HG03432 (cell line): ENCODE measurements around the gene RPL28.
"Not testable (repeated sequence)": the region's sequence is repeated elsewhere in the genome, so short reads cannot be mapped to it uniquely, and the experiment has no call there.

Source experiments
- ATAC-seq: cut with Tn5 transposase; IDR thresholded peaks from one replicate; pipeline ENCODE4 v1.9.1; 2021; ENCODE audit warnings: mild to moderate bottlenecking, moderate library complexity; ENCODE audit not compliant: unreplicated experiment

The RPL28 gene

GRCh38 chr19:55446060-55446459, 60.3 kb downstream of the RPL28 start:
- no peak for ATAC-seq

DNA sequence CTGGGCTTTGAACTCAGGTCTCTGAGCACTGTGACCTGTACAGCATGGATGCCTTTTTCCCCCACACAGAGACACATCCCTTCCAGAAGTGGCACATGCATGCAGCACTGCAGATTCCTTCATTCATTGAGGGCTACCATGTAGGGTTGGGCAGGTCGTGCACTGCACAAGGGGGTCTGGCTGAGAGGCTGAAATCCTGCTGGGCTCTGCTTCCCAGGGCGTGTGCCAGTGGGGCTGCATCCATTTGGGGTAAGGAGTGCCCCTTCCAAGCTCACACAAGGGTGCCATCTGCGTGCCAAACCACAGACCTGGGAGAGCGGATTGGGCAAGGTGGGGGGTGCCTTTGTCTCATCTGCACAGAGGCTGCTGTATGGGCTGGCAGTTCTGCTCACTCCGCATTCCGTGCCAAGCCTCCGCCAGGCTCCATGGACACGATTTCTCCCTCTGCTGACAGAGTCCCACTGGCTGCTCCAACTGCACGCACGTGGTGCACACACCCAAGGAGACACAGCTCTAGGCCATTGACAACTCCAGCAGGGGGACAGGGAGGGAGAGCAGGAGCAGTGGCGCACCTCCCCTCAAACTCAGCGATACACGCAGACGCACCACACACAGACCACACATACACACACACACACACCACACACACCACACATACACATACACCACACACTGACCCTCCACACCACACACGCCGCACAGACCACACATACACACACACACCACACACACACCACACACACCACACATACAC, 61.9 kb downstream of the RPL28 start:
- no peak for ATAC-seq

DNA sequence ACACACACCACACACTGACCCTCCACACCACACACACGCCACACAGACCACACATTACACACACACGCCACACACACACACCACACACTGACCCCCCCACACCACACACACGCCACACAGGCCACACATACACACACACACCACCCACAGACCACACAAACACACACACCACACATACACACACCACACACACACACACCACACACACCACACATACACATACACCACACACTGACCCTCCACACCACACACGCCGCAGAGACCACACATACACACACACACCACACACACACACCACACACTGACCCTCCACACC, 62.4 kb downstream of the RPL28 start:
- ATAC-seq = not testable (repeated sequence)

- no peak for ATAC-seq
Observed at GRCh38 chr19:55449469-55449868, 63.7 kb downstream of the RPL28 start.

DNA sequence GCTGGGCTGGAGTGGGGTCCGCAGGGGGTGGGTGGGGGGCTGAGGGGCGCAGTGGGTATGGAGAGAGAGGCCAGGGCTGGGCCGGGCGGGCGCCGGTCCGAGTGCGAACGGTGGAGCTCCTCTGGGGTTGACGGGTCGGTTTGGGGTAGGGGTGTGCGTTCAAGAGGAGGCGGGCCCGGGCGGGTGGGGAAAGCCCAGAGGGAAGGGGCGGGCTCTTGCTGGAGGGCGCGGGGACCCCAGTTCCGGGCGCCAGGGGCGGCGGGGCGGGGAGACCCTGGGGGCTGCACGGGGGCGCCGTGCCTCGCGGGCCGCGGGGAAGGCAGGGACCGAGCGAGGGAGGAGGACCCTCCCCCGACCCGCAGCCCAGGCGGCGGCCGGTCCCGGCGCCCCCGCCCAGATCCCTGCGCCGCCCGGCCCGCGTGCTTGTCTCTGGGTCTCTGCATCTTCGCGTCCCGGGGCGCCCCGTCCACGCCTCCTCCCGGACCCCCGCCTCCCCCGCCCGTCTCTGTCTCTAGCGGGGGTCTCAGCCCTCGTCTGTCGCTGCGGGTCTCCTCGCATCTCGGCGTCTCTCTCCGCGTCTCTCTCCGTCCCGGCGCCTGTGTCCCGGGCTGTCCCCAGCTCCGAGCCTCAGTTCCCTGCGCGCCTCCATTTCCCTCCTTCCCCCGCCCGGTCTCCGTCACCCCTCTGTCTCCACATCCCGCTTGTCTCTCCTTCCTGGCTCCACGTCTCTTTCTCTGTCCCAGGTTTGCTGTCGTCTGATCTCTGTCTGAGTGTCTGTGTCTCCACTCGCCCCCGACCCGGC, 65.6 kb downstream of the RPL28 start:
- ATAC-seq = no peak

GRCh38 chr19:55451965-55452748, 66.4 kb downstream of the RPL28 start:
- no peak for ATAC-seq
